NCI-H2029 treated with DMSO at 0.1 percent for 48 hours (cell line): ENCODE results near the gene LRRC49.

ENCODE experiments used
- DNase-seq: peaks from one replicate; lab custom pipeline; 2025; lab: John Stamatoyannopoulos, UW

Gene LRRC49

DNA sequence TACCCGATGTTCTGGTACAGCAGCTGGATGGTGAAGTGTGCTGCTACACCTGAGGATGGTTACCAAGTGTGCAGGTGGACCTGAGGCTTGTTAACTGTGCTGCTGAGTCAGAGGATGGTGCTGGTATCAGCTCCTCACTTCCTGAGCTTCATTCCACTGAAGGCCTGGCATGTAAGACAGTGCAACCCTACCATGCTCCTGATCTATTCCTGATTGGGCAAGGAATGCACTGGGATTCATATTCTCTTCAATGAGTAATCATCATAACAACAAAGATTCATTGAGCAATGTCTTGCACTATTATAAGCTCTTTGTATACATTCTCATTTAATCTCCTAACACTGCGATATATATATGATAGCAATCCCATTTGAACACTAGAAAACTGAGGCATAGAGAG is 159.7 kb downstream of the LRRC49 start:
- no peak for DNase-seq

- no peak for DNase-seq
Measured at GRCh38 chr15:71054286-71054952, 161.8 kb downstream of the LRRC49 start.

DNA sequence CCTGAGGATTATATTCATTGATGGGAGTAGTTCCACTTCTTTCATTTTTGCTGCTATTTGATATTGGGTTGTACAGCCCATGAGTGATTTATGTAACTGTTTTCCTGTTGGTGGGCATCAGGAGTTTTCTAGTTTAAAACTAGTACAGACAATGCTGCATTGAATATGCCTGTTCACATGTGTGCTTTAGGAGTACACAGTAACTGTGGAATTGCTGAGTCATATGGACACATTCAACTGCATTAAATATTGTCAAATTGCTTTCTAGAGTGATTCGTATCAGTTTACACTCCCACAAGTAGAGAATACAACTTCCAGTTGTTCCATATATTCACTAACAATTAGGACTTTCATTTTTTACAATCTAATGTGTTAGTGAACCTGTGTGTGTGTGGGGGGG is 162.8 kb downstream of the LRRC49 start:
- DNase-seq, result no peak

GRCh38 chr15:71056111-71056510 is 163.5 kb downstream of the LRRC49 start:
- DNase-seq, result no peak

DNA sequence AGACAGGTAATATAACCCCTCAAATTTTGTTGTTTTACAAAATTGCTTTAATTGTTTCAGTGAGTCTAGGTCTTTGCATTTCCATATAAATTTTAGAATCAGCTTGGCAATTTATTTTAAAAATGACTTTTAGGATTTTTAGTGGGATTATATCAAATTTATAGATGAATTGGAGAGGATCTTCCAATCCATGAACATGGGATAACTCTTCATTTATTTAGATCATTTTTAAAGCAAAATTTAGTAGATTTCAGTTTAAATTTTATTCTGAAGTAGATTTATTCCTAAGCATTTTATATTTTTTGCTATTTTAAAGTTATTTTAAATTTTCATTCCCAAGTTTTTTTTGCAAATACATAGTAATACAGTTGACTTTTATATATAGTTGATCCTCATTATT is 164.5 kb downstream of the LRRC49 start:
- DNase-seq, result no peak

DNA sequence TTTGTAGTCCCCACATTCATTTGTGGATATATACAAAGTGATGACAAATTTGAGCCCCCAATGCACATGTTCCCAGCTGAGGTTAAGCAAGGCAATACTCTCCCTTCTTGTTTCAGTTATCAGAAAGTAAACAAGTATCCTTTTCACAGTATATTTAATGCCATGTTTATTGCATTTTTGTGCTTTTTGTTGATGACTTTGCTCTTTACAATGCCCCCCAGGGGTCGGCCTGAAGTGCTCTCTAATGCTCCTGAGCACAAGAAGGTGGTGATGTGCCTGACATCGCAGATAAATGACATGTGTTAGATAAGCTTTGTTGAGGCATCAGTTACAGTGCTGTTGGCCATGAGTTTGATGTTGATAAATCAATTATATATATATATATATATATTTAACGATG is 165.0 kb downstream of the LRRC49 start:
- DNase-seq, result no peak

GRCh38 chr15:71060983-71061382 is 168.4 kb downstream of the LRRC49 start:
- DNase-seq, result no peak

GRCh38 chr15:71066983-71067382 is 174.4 kb downstream of the LRRC49 start:
- no peak for DNase-seq

DNA sequence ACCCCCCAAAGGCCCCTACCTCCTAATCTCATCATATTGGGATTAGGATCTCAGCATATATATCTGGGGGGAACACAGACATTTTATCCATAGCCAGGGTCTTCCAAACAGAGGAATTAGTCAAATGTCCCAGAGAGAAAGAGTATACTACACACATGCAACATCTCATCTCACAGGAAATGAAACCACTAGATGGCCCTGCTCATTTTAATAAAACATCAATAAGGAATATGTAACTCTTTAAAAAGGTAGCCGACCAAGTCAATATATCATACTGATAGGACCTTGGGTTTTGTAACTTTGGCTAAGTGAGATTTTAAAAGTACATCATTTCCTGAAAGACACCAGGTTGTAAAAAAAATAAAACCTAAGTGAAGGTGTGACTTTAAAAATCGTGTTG is 177.1 kb downstream of the LRRC49 start:
- no peak for DNase-seq

DNA sequence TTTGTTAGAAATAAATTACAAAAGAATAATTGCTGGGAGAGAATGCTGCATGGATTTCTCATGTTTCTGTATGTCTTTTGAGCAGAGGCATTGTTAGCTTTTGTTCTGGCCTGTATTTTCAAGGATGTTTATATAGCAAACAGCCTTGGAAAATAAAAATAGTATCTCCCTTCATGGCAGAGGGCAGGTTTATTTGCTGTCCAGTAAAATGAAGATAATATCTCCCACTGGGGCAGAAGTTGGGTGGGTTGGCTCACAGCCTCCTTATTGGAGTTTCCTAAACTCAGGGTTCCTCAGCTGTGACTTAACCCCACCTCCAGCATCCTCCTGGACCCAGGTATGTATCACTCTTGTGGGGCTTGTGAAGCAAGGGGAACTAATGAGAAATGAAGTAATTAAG is 178.9 kb downstream of the LRRC49 start:
- no peak for DNase-seq

GRCh38 chr15:71072423-71072822 is 179.8 kb downstream of the LRRC49 start:
- no peak for DNase-seq

GRCh38 chr15:71078506-71079207 is 186.0 kb downstream of the LRRC49 start:
- no peak for DNase-seq

GRCh38 chr15:71079208-71080044 is 186.8 kb downstream of the LRRC49 start:
- DNase-seq, result no peak

- DNase-seq, result no peak
Measured at GRCh38 chr15:71080166-71080565, 187.5 kb downstream of the LRRC49 start.

- DNase-seq, result no peak
Measured at GRCh38 chr15:71080705-71081104, 188.1 kb downstream of the LRRC49 start.

DNA sequence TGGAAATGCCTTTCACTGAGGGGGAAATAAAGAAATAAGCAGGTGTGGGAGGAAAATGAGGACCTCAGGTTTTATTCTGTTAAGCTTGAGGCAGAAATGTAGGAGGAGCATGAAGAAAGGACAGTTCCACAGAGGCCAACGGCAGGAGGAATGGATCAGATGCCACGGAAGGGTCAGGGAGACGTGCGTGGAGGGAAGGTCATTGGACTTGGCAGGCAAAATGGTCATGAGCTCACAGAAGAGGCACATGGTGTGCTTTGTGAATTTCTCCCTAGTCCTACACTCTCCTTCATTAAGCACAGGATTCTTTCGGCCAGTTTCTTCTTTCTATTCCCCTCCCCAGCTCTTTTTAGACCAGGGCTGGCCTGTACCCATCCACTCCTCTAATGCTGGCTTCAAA is 190.2 kb downstream of the LRRC49 start:
- no peak for DNase-seq

DNA sequence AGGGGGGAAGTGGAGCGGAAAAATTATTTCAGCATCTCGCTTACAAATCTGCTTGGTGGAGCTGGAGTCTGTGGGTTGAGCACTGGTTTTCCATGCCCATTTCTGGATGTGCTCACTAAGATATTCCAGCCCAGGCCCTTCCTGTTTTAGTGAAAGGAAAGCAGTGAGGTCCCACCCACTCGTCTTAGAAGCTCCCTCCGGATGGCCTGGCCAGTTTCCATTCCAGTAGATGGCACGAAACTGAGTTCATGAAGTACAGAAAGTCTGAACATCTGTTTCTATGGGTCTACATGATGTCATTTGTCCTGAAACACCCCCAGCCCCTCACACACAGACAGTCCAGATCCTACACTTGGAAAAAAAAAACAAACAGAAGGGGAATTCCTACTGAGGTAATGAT is 190.7 kb downstream of the LRRC49 start:
- DNase-seq, result no peak

DNA sequence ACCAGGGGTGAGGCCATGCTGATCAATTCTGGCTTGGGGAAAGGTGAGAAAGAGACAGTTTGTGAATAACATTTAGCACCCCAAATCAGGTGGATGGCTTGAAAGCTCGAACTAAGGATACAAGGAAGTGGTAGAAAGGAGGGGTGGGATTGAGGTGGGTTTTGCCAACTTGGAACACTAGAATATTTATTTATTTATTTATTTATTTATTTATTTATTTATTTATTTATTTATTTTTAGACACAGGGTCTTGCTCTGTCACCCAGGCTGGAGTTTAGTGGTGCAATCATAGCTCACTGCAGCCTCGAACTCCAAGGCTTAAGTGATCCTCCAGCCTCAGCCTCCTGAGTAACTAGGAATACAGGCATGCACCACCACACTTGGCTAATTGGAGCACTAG is 191.6 kb downstream of the LRRC49 start:
- DNase-seq, result no peak

DNA sequence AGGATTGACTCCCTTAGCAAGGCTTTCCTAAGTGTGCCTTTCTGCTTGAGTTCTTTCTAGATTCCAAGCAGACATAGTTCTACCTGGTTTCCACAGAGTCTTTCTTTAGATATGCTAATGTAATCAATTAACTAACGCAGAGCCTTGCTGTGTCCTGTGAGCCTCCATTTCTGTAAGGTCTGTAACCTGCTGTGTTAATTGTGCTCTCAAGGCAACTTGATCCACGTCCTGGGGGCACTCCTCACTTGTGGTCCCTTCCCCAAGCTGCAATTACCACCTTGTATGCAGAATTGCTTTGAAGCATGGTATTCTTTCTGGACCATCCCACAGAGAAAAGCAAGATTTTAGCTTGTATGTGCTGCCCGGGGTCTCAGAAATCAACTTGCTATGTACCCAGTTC is 193.2 kb downstream of the LRRC49 start:
- no peak for DNase-seq

DNA sequence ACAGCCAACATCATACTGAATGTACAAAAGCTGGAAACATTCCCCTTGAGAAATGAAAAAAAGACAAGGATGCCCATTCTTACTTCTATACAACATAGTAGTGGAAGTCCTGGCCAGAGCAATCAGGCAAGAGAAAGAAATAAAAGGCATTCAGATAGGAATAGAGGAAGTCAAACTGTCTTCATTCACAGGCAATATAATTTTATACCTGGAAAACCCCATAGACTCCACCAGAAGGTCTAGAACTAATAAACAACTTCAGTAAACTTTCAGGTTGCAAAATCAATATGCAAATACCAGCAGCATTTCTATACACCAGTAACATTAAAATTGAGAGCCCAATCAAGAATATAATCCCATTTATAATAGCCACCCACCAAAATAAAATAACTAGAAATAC is 195.5 kb downstream of the LRRC49 start:
- DNase-seq, result no peak

- DNase-seq, result no peak
Measured at GRCh38 chr15:71088683-71089082, 196.1 kb downstream of the LRRC49 start.

- no peak for DNase-seq
Measured at GRCh38 chr15:71089801-71090200, 197.2 kb downstream of the LRRC49 start.

GRCh38 chr15:71091601-71092000 is 199.0 kb downstream of the LRRC49 start:
- DNase-seq, result no peak
